Esophagus muscularis mucosa (tissue), 3 donors: ENCODE measurements around the gene CNNM2.

Experiments
- CTCF ChIP-seq, 3 experiments: fragments of 200-600 bp in 2 of 3; fragments of 450-650 bp in 1 of 3; sonication (generic) in 2 of 3; IDR thresholded peaks; one replicate each; pipeline ENCODE4 v1.5.1; 2017 to 2019; ENCODE audit warnings: antibody characterized with exemption in 3 of 3, mild to moderate bottlenecking in 2 of 3, moderate library complexity in 1 of 3
- POLR2A ChIP-seq: fragments of 450-650 bp; IDR thresholded peaks from one replicate; pipeline ENCODE4 v1.6.1; 2017; ENCODE audit warnings: antibody characterized with exemption, moderate library complexity, mild to moderate bottlenecking, low read depth
- POLR2AphosphoS5 ChIP-seq, 2 donors: sonication (generic); formaldehyde crosslinking; IDR thresholded peaks; one replicate each; pipeline ENCODE4 v1.6.1; 2017; ENCODE audit warnings: antibody characterized with exemption in 2 of 2

GRCh38 chr10:103078676-103079075, 160.6 kb downstream of the CNNM2 start:
- TF ChIP-seq CTCF (IDR thresholded peaks at IDR 0.05) (no peak), POLR2A (no peak), POLR2AphosphoS5 (IDR thresholded peaks at IDR 0.05) (no peak)
